Activated T-cell treated with anti-CD3 and anti-CD28 coated beads, Interleukin-2, amount 50 U/mL, for 4 hours (primary cell): Measurements from ENCODE around the gene MCM5. TPM values are rescaled to one million over a fixed set of nuclear protein-coding genes. Genes with fewer than 3 reads are reported as not detected.
"Not testable (repeated sequence)": the region's sequence is repeated elsewhere in the genome, so short reads cannot be mapped to it uniquely, and the experiment has no call there.

ENCODE experiments used
- ATAC-seq, 2 donors: fragments of 200-7000 bp; cut with Tn5 transposase; one replicate each; pipeline ENCODE4 v1.10.0; 2021
- DNase-seq: peaks from one replicate; pipeline ENCODE4 v3.0.0-alpha.2; 2020
- H3K27me3 Mint-ChIP-seq: one replicate; pipeline ENCODE4 v1.8.0; 2021; ENCODE audit warnings: low read depth, mixed read lengths
- H3K36me3 Mint-ChIP-seq: one replicate; pipeline ENCODE4 v1.8.0; 2022; ENCODE audit warnings: mixed read lengths; ENCODE audit not compliant: insufficient read depth
- H3K4me1 Mint-ChIP-seq: one replicate; pipeline ENCODE4 v1.8.0; 2021; ENCODE audit warnings: low read depth, mixed read lengths
- H3K4me3 Mint-ChIP-seq: one replicate; pipeline ENCODE4 v1.8.0; 2021; ENCODE audit warnings: mild to moderate bottlenecking, moderate library complexity, mixed read lengths
- H3K9me3 Mint-ChIP-seq: one replicate; pipeline ENCODE4 v1.8.0; 2021; ENCODE audit warnings: mixed read lengths
- total RNA-seq, 3 donors: library from RNA; stranded (reverse); gene quantifications; one replicate each; pipeline ENCODE4 v1.2.1, GENCODE V29; 2021

The MCM5 gene
- total RNA-seq, 3 donors from 2014 or later: 342 to 399 (median 361) TPM

GRCh38 chr22:35465109-35465701, 65.3 kb downstream of the MCM5 start:
- no peak for DNase-seq
- Mint-ChIP-seq H3K9me3 (no peaks in the 10 kb centered on the region), H3K36me3 (peaks cover 2% of the 10 kb centered on the region), H3K27me3 (no peaks in the 10 kb centered on the region), H3K4me3 (no peak overlapping the region), H3K4me1 (no peaks in the 10 kb centered on the region)
- ATAC-seq: no peak

- peaks cover 2% of the 10 kb centered on the region for H3K36me3 Mint-ChIP-seq
- H3K9me3 Mint-ChIP-seq: peaks cover 4% of the 10 kb centered on the region
- H3K4me1 Mint-ChIP-seq: no peaks in the 10 kb centered on the region
- no peak overlapping the region for H3K4me3 Mint-ChIP-seq
- ATAC-seq (no peak), DNase-seq (no peak)
- H3K27me3 Mint-ChIP-seq: no peaks in the 10 kb centered on the region
Observed at GRCh38 chr22:35467681-35468434, 67.9 kb downstream of the MCM5 start.

GRCh38 chr22:35470903-35471321, 71.0 kb downstream of the MCM5 start:
- no peak overlapping the region for H3K4me3 Mint-ChIP-seq
- H3K9me3 Mint-ChIP-seq: peaks cover 4% of the 10 kb centered on the region
- peaks cover 7% of the 10 kb centered on the region for H3K27me3 Mint-ChIP-seq
- H3K4me1 Mint-ChIP-seq: no peaks in the 10 kb centered on the region
- ATAC-seq (no peak), DNase-seq (no peak)
- H3K36me3 Mint-ChIP-seq: no peaks in the 10 kb centered on the region

- not testable (repeated sequence) for H3K9me3 Mint-ChIP-seq, ATAC-seq, H3K4me1 Mint-ChIP-seq, H3K4me3 Mint-ChIP-seq, H3K36me3 Mint-ChIP-seq, DNase-seq
- peaks cover 13% of the 10 kb centered on the region for H3K27me3 Mint-ChIP-seq
Observed at GRCh38 chr22:35471566-35471965, 71.6 kb downstream of the MCM5 start.

- H3K4me3 Mint-ChIP-seq: no peak overlapping the region
Observed at GRCh38 chr22:35472488-35472887, 72.5 kb downstream of the MCM5 start.

GRCh38 chr22:35473971-35474370, 74.0 kb downstream of the MCM5 start:
- Mint-ChIP-seq H3K36me3 (no peaks in the 10 kb centered on the region), H3K27me3 (peaks cover 31% of the 10 kb centered on the region), H3K4me1 (no peaks in the 10 kb centered on the region), H3K9me3 (peaks cover 4% of the 10 kb centered on the region), H3K4me3 (no peak overlapping the region)
- DNase-seq (no peak), ATAC-seq (no peak)

More at GRCh38 chr22:35472488-35472887, 72.5 kb downstream of the MCM5 start:
- H3K4me1 Mint-ChIP-seq: no peaks in the 10 kb centered on the region
- peaks cover 20% of the 10 kb centered on the region for H3K27me3 Mint-ChIP-seq
- no peak for DNase-seq
- H3K9me3 Mint-ChIP-seq: peaks cover 4% of the 10 kb centered on the region
- ATAC-seq: no peak
- no peaks in the 10 kb centered on the region for H3K36me3 Mint-ChIP-seq

Other genes with a start within 250 kb of the MCM5 start
- gene HMGXB4, start 142.6 kb upstream of the MCM5 start, total RNA-seq: 10 to 100 TPM; 29.7 to 31.4 (median 30.6) TPM
- 10 to 100 TPM; 20.5 to 24.7 (median 23.0) TPM for gene TOM1, start 100.2 kb upstream of the MCM5 start, total RNA-seq
- 1 to 10 TPM; 1.2 to 3.0 (median 1.4) TPM for gene HMOX1, start 19.0 kb upstream of the MCM5 start, total RNA-seq
- under 1 TPM; 0.08 to 0.14 (median 0.13) TPM for gene RASD2, start 140.7 kb downstream of the MCM5 start, total RNA-seq
- gene MB, start 217.2 kb downstream of the MCM5 start, total RNA-seq: under 1 TPM in 1 of 3 donors, not detected in 2; 0.26 TPM
- 10 to 100 TPM; 18.8 to 32.7 (median 24.5) TPM for gene APOL6, start 248.3 kb downstream of the MCM5 start, total RNA-seq